GM06990 (cell line): ENCODE data around the gene SETD7.

Experiments used
- DNase-seq: peaks from one replicate; pipeline ENCODE4 v3.0.0-alpha.2; 2011; ENCODE audit not compliant: insufficient read length; ENCODE audit errors: extremely low read depth
- H3K27me3 ChIP-seq: replicated peaks from 2 replicates; pipeline ENCODE4 v1.6.0; 2011; ENCODE audit warnings: low read length; ENCODE audit not compliant: control insufficient read depth, insufficient read depth
- H3K36me3 ChIP-seq: 2 replicates; pipeline ENCODE4 v1.5.1; 2011; ENCODE audit warnings: low read length; ENCODE audit not compliant: control insufficient read depth, insufficient read depth
- H3K4me3 ChIP-seq: replicated peaks from 2 replicates; pipeline ENCODE4 v1.5.1; 2011; ENCODE audit warnings: low read depth, mild to moderate bottlenecking, control low read depth, low read length
- TF ChIP-seq, protein P1 (sequence below): IDR thresholded peaks from 2 replicates; pipeline ENCODE4 v1.5.1; 2011; ENCODE audit warnings: low read length, control low read depth, mild to moderate bottlenecking, inconsistent platforms; ENCODE audit not compliant: insufficient read depth, poor library complexity, severe bottlenecking

The SETD7 gene

DNA sequence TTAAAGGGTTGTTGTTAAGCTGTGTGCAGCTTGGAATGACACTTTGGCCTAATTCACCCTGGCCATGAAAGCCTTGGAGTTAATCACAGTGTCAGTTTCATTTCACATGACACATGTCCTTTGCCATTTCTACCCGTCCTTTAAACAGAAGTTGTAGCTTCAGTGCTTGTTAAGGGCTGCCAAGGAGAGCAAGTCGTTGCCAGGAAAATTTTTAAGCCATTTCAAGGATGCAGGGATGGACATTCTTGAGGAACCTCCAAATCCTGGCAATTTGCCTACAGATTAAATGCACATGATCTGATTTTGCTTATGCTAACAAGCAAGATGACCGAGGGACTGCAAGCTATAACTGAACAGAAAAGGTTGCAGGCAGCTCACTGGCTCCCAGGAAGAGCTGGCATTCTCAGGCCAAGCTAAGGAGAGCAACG lies 40.5 kb downstream of the SETD7 start:
- Histone ChIP-seq H3K36me3 (no peaks in the 10 kb centered on the region), H3K4me3 (no peak overlapping the region), H3K27me3 (no peaks in the 10 kb centered on the region)
- no peak for DNase-seq
- TF ChIP-seq, protein P1, sequence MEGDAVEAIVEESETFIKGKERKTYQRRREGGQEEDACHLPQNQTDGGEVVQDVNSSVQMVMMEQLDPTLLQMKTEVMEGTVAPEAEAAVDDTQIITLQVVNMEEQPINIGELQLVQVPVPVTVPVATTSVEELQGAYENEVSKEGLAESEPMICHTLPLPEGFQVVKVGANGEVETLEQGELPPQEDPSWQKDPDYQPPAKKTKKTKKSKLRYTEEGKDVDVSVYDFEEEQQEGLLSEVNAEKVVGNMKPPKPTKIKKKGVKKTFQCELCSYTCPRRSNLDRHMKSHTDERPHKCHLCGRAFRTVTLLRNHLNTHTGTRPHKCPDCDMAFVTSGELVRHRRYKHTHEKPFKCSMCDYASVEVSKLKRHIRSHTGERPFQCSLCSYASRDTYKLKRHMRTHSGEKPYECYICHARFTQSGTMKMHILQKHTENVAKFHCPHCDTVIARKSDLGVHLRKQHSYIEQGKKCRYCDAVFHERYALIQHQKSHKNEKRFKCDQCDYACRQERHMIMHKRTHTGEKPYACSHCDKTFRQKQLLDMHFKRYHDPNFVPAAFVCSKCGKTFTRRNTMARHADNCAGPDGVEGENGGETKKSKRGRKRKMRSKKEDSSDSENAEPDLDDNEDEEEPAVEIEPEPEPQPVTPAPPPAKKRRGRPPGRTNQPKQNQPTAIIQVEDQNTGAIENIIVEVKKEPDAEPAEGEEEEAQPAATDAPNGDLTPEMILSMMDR, result no peak

DNA sequence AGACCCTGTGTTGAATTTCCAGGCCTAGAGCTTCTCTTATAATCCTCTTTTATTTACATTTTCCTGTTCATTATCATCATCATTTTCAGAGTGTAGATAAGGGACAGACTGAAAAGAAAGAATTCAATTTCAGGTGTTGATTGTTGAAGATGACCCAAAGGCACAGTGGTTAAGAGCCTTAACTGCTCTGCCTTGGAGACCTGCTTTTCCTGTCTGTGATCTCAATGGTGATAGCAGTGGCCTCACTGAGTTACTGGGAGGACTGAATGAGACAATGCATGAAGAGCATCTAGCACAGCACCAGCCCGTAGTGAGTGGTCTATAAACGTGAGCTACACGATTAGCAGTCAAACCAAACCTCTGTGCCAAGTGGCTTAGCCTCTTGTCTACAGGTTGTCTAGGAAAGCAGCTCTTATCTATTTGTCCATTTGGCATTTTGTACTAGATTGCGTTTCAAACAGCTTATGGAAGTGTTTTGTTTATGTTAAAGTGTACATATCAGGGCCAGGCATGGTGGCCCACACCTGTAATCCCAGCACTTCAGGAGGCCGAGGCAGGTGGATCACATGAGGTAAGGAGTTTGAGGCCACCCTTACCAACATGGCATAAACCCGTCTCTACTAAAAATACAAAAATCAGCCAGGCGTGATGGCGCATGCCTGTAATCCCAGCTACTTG lies 41.5 kb downstream of the SETD7 start:
- no peak for DNase-seq
- H3K27me3 ChIP-seq, result no peaks in the 10 kb centered on the region
- H3K4me3 ChIP-seq, result no peak overlapping the region
- TF ChIP-seq, protein P1, result no peak
- H3K36me3 ChIP-seq, result no peaks in the 10 kb centered on the region

DNA sequence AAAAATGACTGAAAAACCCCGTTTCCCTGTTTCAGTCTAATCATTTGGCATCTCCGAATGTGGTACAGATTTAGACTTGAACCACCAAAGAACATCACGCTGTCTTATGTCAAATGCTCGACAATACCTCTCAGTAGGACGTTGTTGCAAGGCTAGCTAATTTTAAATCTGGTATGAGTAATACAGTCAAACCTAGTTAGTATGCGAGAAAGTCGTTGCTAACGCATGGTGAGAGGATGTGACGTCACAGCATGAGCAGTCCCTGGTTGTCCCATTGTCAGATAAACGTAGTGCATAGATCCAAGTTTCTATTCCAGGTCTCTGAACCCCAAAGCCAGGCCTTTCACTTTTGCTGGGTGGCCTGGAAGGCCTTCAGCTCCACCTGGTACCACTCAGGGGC lies 44.7 kb downstream of the SETD7 start:
- Histone ChIP-seq H3K36me3 (no peaks in the 10 kb centered on the region), H3K4me3 (no peak overlapping the region), H3K27me3 (no peaks in the 10 kb centered on the region)
- no peak for DNase-seq
- TF ChIP-seq, protein P1, result no peak

DNA sequence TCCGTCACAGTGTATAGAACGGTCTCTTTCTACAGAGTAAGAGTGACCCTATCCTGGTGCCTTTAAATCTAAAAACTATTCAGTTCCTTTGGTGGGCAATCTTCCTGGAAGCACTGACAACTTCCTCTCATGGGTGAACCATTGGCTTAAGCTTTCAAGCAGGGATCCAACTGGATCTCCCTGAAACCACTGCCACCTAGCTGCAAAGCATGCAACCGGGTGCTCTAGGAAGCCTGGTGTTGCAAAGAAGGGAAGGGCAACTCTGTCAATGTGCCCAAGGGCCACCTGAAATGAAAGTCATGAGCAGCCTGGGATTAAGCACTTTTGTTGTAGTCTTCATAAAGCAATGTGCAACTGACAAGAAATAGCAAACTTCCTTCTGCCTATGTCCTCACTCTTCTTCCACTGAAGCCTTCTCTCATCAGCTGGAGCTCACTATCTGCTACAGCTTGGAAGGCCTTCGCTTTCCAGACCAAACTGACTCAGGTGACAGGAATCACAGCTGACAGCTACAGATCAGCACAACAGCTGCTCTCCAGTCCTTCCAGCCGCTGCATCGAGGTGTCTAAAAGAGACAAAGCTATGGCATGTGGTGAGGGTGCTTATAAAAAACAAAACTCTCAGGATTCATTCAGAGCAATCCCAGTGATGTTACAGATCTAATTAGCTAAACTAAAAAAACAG lies 46.1 kb downstream of the SETD7 start:
- H3K4me3 ChIP-seq, result no peak overlapping the region
- H3K27me3 ChIP-seq, result no peaks in the 10 kb centered on the region
- no peaks in the 10 kb centered on the region for H3K36me3 ChIP-seq
- TF ChIP-seq, protein P1, result peak; percentile 41
- DNase-seq, result no peak

DNA sequence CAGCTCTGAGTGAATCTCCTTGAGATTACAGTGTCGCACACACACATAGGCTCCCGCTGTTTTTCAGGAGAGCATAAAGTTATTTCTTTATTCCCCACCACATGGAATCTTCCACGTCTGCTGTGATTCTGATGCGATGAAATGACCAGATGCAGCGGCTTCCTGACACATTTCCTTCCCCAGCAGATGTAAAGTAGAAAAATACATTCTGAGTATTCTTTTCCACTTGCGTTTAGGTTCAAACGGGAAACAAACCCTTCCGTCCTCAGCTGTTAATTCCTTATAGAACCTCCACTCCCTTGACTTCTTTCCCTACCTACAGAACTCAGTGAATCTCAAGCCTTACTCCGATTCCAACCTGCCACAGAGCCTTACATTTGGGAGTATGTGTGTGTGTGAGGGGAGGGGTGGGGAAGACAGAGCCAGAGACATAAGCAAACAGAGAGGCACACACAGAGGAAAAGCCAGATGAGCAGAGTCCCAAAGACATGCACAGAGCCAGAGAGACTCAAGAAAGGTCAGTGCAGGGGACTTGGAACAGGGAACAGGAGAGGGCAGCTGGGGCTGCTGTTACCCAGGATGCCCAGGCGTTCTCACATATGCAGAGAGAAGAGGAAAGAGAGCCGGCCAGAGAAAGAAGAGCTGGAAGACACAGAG lies 47.3 kb downstream of the SETD7 start:
- no peaks in the 10 kb centered on the region for H3K36me3 ChIP-seq
- TF ChIP-seq, protein P1, result no peak
- H3K27me3 ChIP-seq, result no peaks in the 10 kb centered on the region

More for the DNA sequence above, 47.3 kb downstream of the SETD7 start:
- no peak overlapping the region for H3K4me3 ChIP-seq
- no peak for DNase-seq
